Chondrocyte (in vitro differentiated cells): Measurements from ENCODE around the gene PSKH1. TPM values are rescaled to one million over a fixed set of nuclear protein-coding genes. Genes with fewer than 3 reads are reported as not detected.

Experiments
- DNase-seq: peaks from one replicate; pipeline ENCODE4 v3.0.0; 2021; ENCODE audit warnings: mixed read lengths, low spot score
- H3K27ac Mint-ChIP-seq: one replicate; pipeline ENCODE4 v1.8.0; 2021; ENCODE audit warnings: mild to moderate bottlenecking, moderate library complexity, mixed read lengths; ENCODE audit not compliant: unreplicated experiment
- H3K27me3 Mint-ChIP-seq: 2 replicates; pipeline ENCODE4 v1.8.0; 2021; ENCODE audit warnings: low read depth, mixed read lengths
- H3K36me3 Mint-ChIP-seq: 2 replicates; pipeline ENCODE4 v1.8.0; 2021; ENCODE audit warnings: low read depth, mixed read lengths
- H3K4me1 Mint-ChIP-seq: 2 replicates; pipeline ENCODE4 v1.8.0; 2021; ENCODE audit warnings: low read depth, mild to moderate bottlenecking, mixed read lengths
- H3K4me3 Mint-ChIP-seq: one replicate; pipeline ENCODE4 v1.8.0; 2021; ENCODE audit warnings: mild to moderate bottlenecking, moderate library complexity, mixed read lengths; ENCODE audit not compliant: unreplicated experiment
- H3K9me3 Mint-ChIP-seq: 2 replicates; pipeline ENCODE4 v1.8.0; 2021; ENCODE audit warnings: low read depth, mixed read lengths
- CTCF ChIP-seq: fragments of 200-600 bp; sonication (generic); IDR thresholded peaks from 2 replicates; pipeline ENCODE4 v1.5.0; 2021; ENCODE audit warnings: antibody characterized with exemption, mild to moderate bottlenecking, moderate library complexity
- total RNA-seq: library from RNA; stranded (reverse); gene quantifications from 3 replicates; pipeline ENCODE4 v1.2.1, GENCODE V29; 2021

PSKH1 gene
- total RNA-seq, 1 donor from 2014 or later, result 35.9 TPM

GRCh38 chr16:67846320-67847063, 46.6 kb upstream of the PSKH1 start, which contains the start of gene NUTF2:
NUTF2 (plus strand) TSS chr16:67846933; CDS start chr16:67865131, 18,198 bp downstream.
- no peak for TF ChIP-seq CTCF
- peaks cover 57% of the 10 kb centered on the region for H3K4me1 Mint-ChIP-seq
- H3K36me3 Mint-ChIP-seq, result no peaks in the 10 kb centered on the region
- peak within 1 kb of the TSS; percentile 93 for H3K27ac Mint-ChIP-seq
- peak; percentile 97 for DNase-seq
- H3K9me3 Mint-ChIP-seq, result no peaks in the 10 kb centered on the region
- no peaks in the 10 kb centered on the region for H3K27me3 Mint-ChIP-seq
- peak within 1 kb of the TSS; percentile 88 for H3K4me3 Mint-ChIP-seq

GRCh38 chr16:67847064-67847861, 45.8 kb upstream of the PSKH1 start, which contains the start of gene CENPT:
CENPT (minus strand) TSS chr16:67847693; CDS start chr16:67833859, 13,834 bp downstream.
- no peaks in the 10 kb centered on the region for H3K27me3 Mint-ChIP-seq
- H3K4me3 Mint-ChIP-seq, result peak within 1 kb of the TSS; percentile 88
- no peak for DNase-seq
- H3K36me3 Mint-ChIP-seq, result no peaks in the 10 kb centered on the region
- peaks cover 55% of the 10 kb centered on the region for H3K4me1 Mint-ChIP-seq
- H3K27ac Mint-ChIP-seq, result peak within 1 kb of the TSS; percentile 93
- H3K9me3 Mint-ChIP-seq, result no peaks in the 10 kb centered on the region
- TF ChIP-seq CTCF, result peak; percentile 11

- Mint-ChIP-seq H3K36me3 (no peaks in the 10 kb centered on the region), H3K27me3 (no peaks in the 10 kb centered on the region), H3K4me1 (peaks cover 52% of the 10 kb centered on the region), H3K4me3 (peak overlapping the region; percentile 88), H3K27ac (peak overlapping the region; percentile 93), H3K9me3 (no peaks in the 10 kb centered on the region)
- no peak for DNase-seq
- no peak for TF ChIP-seq CTCF
Measured at GRCh38 chr16:67848118-67848517, 44.9 kb upstream of the PSKH1 start.

GRCh38 chr16:67853670-67854069, 39.4 kb upstream of the PSKH1 start:
- Mint-ChIP-seq H3K27me3 (no peaks in the 10 kb centered on the region), H3K36me3 (no peaks in the 10 kb centered on the region), H3K4me3 (no peak overlapping the region), H3K4me1 (peaks cover 48% of the 10 kb centered on the region), H3K27ac (no peak overlapping the region), H3K9me3 (no peaks in the 10 kb centered on the region)
- no peak for DNase-seq
- TF ChIP-seq CTCF, result no peak

- H3K4me1 Mint-ChIP-seq, result peaks cover 44% of the 10 kb centered on the region
Measured at GRCh38 chr16:67855789-67856188, 37.3 kb upstream of the PSKH1 start.

More at GRCh38 chr16:67855789-67856188, 37.3 kb upstream of the PSKH1 start:
- Mint-ChIP-seq H3K27me3 (no peaks in the 10 kb centered on the region), H3K27ac (no peak overlapping the region), H3K36me3 (no peaks in the 10 kb centered on the region), H3K9me3 (no peaks in the 10 kb centered on the region), H3K4me3 (no peak overlapping the region)
- TF ChIP-seq CTCF, result no peak
- DNase-seq, result no peak
